Measurements from ENCODE around the gene RNF167. TPM values are rescaled to one million over a fixed set of nuclear protein-coding genes. Genes with fewer than 3 reads are reported as not detected.
A peak's percentile ranks its signal among the peaks of the same experiment; 100 is the strongest.

RNF167 gene
- total RNA-seq, 2 donors from 2014 or later, result 120 to 123 TPM

GRCh38 chr17:4941319-4941610 is 1.2 kb downstream of the RNF167 start:
- no peak overlapping the region for H3K27ac ChIP-seq (ENCODE audit: low read depth, low read length)
- H3K36me3 Mint-ChIP-seq (ENCODE audit: low read depth), result peaks cover 51% of the 10 kb centered on the region
- no peaks in the 10 kb centered on the region for H3K27me3 Mint-ChIP-seq (ENCODE audit: insufficient read depth)
- peak overlapping the region; percentile 94 for H3K4me3 Mint-ChIP-seq
- peaks cover 16% of the 10 kb centered on the region for H3K4me1 ChIP-seq (ENCODE audit: control insufficient read depth, insufficient read depth, low read length)
- H3K9ac ChIP-seq (ENCODE audit: extremely low read depth, low read length, poor library complexity, severe bottlenecking), result peak overlapping the region; percentile 84
- peaks cover 54% of the 10 kb centered on the region for H3K36me3 ChIP-seq (ENCODE audit: control insufficient read depth, insufficient read depth, low read length)
- WGBS, 2 experiments (ENCODE audit: insufficient coverage in 1 of 2, insufficient read length in 1 of 2), result 77 to 80% methylated on average over 4 of the region's 4 CpGs
- H3K9me3 Mint-ChIP-seq, result no peaks in the 10 kb centered on the region
- no peak for DNase-seq
- no peaks in the 10 kb centered on the region for H3K27me3 ChIP-seq (ENCODE audit: control insufficient read depth, insufficient read depth, low read length, poor library complexity, severe bottlenecking)
- peak overlapping the region; percentile 99 for H3K27ac Mint-ChIP-seq
- peak overlapping the region; percentile 98 for H3K4me3 ChIP-seq (ENCODE audit: low read length)
- no peaks in the 10 kb centered on the region for H3K9me3 ChIP-seq (ENCODE audit: control insufficient read depth, low read length)
- TF ChIP-seq CTCF (conservative IDR thresholded peaks at IDR 0.05), result no peak
- peaks cover 34% of the 10 kb centered on the region for H3K4me1 Mint-ChIP-seq

GRCh38 chr17:4942760-4943508 is 2.9 kb downstream of the RNF167 start:
- peak overlapping the region; percentile 10 for H3K27ac Mint-ChIP-seq
- H3K4me3 ChIP-seq (ENCODE audit: low read length), result no peak overlapping the region
- no peak overlapping the region for H3K9ac ChIP-seq (ENCODE audit: extremely low read depth, low read length, poor library complexity, severe bottlenecking)
- DNase-seq, result no peak
- H3K27ac ChIP-seq (ENCODE audit: low read depth, low read length), result no peak overlapping the region
- H3K4me1 ChIP-seq (ENCODE audit: control insufficient read depth, insufficient read depth, low read length), result peaks cover 16% of the 10 kb centered on the region
- H3K4me1 Mint-ChIP-seq, result peaks cover 40% of the 10 kb centered on the region
- H3K4me3 Mint-ChIP-seq, result peak overlapping the region; percentile 94
- no peaks in the 10 kb centered on the region for H3K9me3 Mint-ChIP-seq
- H3K36me3 Mint-ChIP-seq (ENCODE audit: low read depth), result peaks cover 51% of the 10 kb centered on the region
- no peaks in the 10 kb centered on the region for H3K27me3 Mint-ChIP-seq (ENCODE audit: insufficient read depth)
- H3K9me3 ChIP-seq (ENCODE audit: control insufficient read depth, low read length), result no peaks in the 10 kb centered on the region
- H3K27me3 ChIP-seq (ENCODE audit: control insufficient read depth, insufficient read depth, low read length, poor library complexity, severe bottlenecking), result no peaks in the 10 kb centered on the region
- no peak for TF ChIP-seq CTCF (conservative IDR thresholded peaks at IDR 0.05)
- WGBS, 2 experiments (ENCODE audit: insufficient coverage in 1 of 2, insufficient read length in 1 of 2), result 92 to 93% methylated on average over 10 to 13 of the region's 13 CpGs
- H3K36me3 ChIP-seq (ENCODE audit: control insufficient read depth, insufficient read depth, low read length), result peaks cover 51% of the 10 kb centered on the region

DNA sequence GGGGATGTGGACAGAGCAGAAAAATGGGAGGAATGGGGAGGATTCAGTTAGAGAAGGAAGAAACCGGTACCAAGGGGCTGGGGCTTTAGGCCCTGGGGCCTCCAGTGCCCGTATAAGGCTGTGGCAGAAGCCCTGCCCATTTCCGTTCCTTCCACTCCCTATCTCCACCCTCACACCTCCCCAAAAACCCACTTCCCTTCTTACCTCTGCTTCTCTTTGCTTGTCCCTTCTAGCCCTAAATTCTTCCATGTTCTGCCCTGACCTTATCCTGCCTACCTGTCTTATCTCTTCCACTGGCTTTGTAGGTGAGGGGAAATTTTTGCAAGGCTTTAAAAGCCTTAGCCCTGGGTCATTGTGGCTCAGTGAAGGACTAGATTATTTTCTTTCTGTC is 4.1 kb downstream of the RNF167 start:
- Histone ChIP-seq H3K9ac (ENCODE audit: extremely low read depth, low read length, poor library complexity, severe bottlenecking) (no peak overlapping the region), H3K36me3 (ENCODE audit: control insufficient read depth, insufficient read depth, low read length) (peaks cover 47% of the 10 kb centered on the region), H3K4me3 (ENCODE audit: low read length) (no peak overlapping the region), H3K27me3 (ENCODE audit: control insufficient read depth, insufficient read depth, low read length, poor library complexity, severe bottlenecking) (no peaks in the 10 kb centered on the region), H3K27ac (ENCODE audit: low read depth, low read length) (no peak overlapping the region), H3K4me1 (ENCODE audit: control insufficient read depth, insufficient read depth, low read length) (peaks cover 10% of the 10 kb centered on the region), H3K9me3 (ENCODE audit: control insufficient read depth, low read length) (no peaks in the 10 kb centered on the region)
- TF ChIP-seq CTCF (conservative IDR thresholded peaks at IDR 0.05), result no peak
- peak overlapping the region; percentile 89 for H3K27ac Mint-ChIP-seq
- no peaks in the 10 kb centered on the region for H3K9me3 Mint-ChIP-seq
- 93 to 100% methylated on average over 1 to 3 of the region's 3 CpGs for WGBS, 2 experiments (ENCODE audit: insufficient coverage in 1 of 2, insufficient read length in 1 of 2)
- H3K27me3 Mint-ChIP-seq (ENCODE audit: insufficient read depth), result no peaks in the 10 kb centered on the region
- peaks cover 48% of the 10 kb centered on the region for H3K36me3 Mint-ChIP-seq (ENCODE audit: low read depth)
- no peak overlapping the region for H3K4me3 Mint-ChIP-seq
- no peak for DNase-seq
- H3K4me1 Mint-ChIP-seq, result peaks cover 30% of the 10 kb centered on the region
